ENCODE results near the gene RHNO1. TPM values are rescaled to one million over a fixed set of nuclear protein-coding genes. Genes with fewer than 3 reads are reported as not detected.

The RHNO1 gene
- total and polyA plus RNA-seq, 2 of the 13 experiments (the other 11 are each of a cell fraction or from before 2014, with no cell fraction given), result 27.2 to 49.6 TPM

GRCh38 chr12:2854669-2855453, 22.2 kb upstream of the RHNO1 start:
- FAIRE-seq, result no peak
- in situ Hi-C loops (cut with HindIII; ENCODE audit: extremely low pct_ligation_motif_present, low pct_unique_long_range_greater_than_20kb), result no loop called here
- no peak overlapping the region for H3K9ac ChIP-seq (ENCODE audit: insufficient read depth, low read depth, low read length)
- no peaks in the 10 kb centered on the region for H3K27me3 ChIP-seq (ENCODE audit: control insufficient read depth in 1 of 2, insufficient read depth in 2 of 2, low read length in 2 of 2)
- no peak overlapping the region for H3K4me2 ChIP-seq (ENCODE audit: low read depth, low read length)
- H2AFZ ChIP-seq (ENCODE audit: low read length), result no peak overlapping the region
- BruUV-seq (replicated peaks), result no TSS peak
- no peak overlapping the region for H3K4me3 ChIP-seq (replicated peaks in 1 of 3; ENCODE audit: insufficient read depth in 1 of 3, low read depth in 2 of 3, low read length in 3 of 3)
- H3K9me3 ChIP-seq (ENCODE audit: low read length), result no peaks in the 10 kb centered on the region
- no peak for TF ChIP-seq ZBTB34 (CRISPR knock-in tag; IDR thresholded peaks at IDR 0.05)
- TF ChIP-seq AFF4 (CRISPR knock-in tag; IDR thresholded peaks at IDR 0.05), result no peak
- no peak for TF ChIP-seq ZNF792 (CRISPR knock-in tag; IDR thresholded peaks at IDR 0.05)
- no peak for TF ChIP-seq ZNF572 (CRISPR knock-in tag; IDR thresholded peaks at IDR 0.05)
- no peak for TF ChIP-seq PLRG1 (conservative IDR thresholded peaks at IDR 0.05)
- TF ChIP-seq BRD4 (CRISPR knock-in tag; IDR thresholded peaks at IDR 0.05), result no peak
- TF ChIP-seq ZNF431 (CRISPR knock-in tag; IDR thresholded peaks at IDR 0.05; ENCODE audit: borderline replicate concordance, low read depth), result no peak
- no peak for TF ChIP-seq ZNF225 (CRISPR knock-in tag; IDR thresholded peaks at IDR 0.05)
- TF ChIP-seq CAMTA2 (CRISPR knock-in tag; IDR thresholded peaks at IDR 0.05; ENCODE audit: borderline replicate concordance), result no peak
- TF ChIP-seq ZNF512 (CRISPR knock-in tag; IDR thresholded peaks at IDR 0.05), result no peak
- no peak for TF ChIP-seq BCL3 (CRISPR knock-in tag; IDR thresholded peaks at IDR 0.05)
- TF ChIP-seq RFX1 (IDR thresholded peaks at IDR 0.05), result no peak
- POLR2A ChIA-PET, result no interaction called here
- CTCF ChIA-PET (ENCODE audit: low intra/inter-chr PET ratio, low total read pairs), result no interaction called here
- ATAC-seq, result no peak
- H3K79me2 ChIP-seq (ENCODE audit: insufficient read depth, low read length), result no peaks in the 10 kb centered on the region
- WGBS (ENCODE audit: low lambda C conversion rate), result 94% methylated on average over 25 of the region's 25 CpGs
- no peak overlapping the region for H3K27ac ChIP-seq (ENCODE audit: extremely low read length, insufficient read depth, low read length)
- H3K4me1 ChIP-seq (ENCODE audit: insufficient read depth, low read length), result peaks cover 19% of the 10 kb centered on the region
- intact Hi-C loops (cut with micrococcal nuclease; ENCODE audit: unreplicated experiment), result no loop called here
- peaks cover 4 to 23% of the 10 kb centered on the region in 2 experiments for H3K36me3 ChIP-seq (replicated peaks in 1 of 2; ENCODE audit: control insufficient read depth in 1 of 2, insufficient read depth in 2 of 2, low read length in 2 of 2)
- H4K20me1 ChIP-seq (ENCODE audit: insufficient read depth, low read length), result no peaks in the 10 kb centered on the region
- no peak for DNase-seq (ENCODE audit: low spot score)
